HepG2 (cell line): ENCODE measurements around the gene WNT5B.

Experiments
- ADNP ChIP-seq: sonication (generic); formaldehyde crosslinking; IDR thresholded peaks from 2 replicates; pipeline ENCODE4 v1.4.0; 2020; ENCODE audit warnings: missing genetic modification reagents
- CTCF ChIP-seq: sonication (generic); formaldehyde crosslinking; IDR thresholded peaks from 2 replicates; pipeline ENCODE4 v1.5.0; 2020; ENCODE audit warnings: mild to moderate bottlenecking, missing genetic modification reagents, moderate library complexity
- EZH2 ChIP-seq: conservative IDR thresholded peaks from 2 replicates; pipeline ENCODE4 v1.6.1; 2012; ENCODE audit warnings: mild to moderate bottlenecking, low read depth, low read length, moderate library complexity
- ZC3H4 ChIP-seq: sonication (generic); formaldehyde crosslinking; IDR thresholded peaks from 2 replicates; pipeline ENCODE4 v1.4.0; 2020; ENCODE audit warnings: missing genetic modification reagents, borderline replicate concordance
- ZNF550 ChIP-seq: sonication (generic); formaldehyde crosslinking; IDR thresholded peaks from 2 replicates; pipeline ENCODE4 v1.4.0; 2020; ENCODE audit warnings: mild to moderate bottlenecking, missing genetic modification reagents, borderline replicate concordance
- ZNF652 ChIP-seq: IDR thresholded peaks from 2 replicates; pipeline ENCODE4 v1.6.1; 2016; ENCODE audit warnings: low read depth, borderline replicate concordance

GRCh38 chr12:1655225-1655788, 26.3 kb downstream of the WNT5B start:
- TF ChIP-seq EZH2 = no peak
- TF ChIP-seq ZNF652 (CRISPR knock-in tag) = no peak
- no peak for TF ChIP-seq ZC3H4 (CRISPR knock-in tag)
- TF ChIP-seq ADNP = no peak
- no peak for TF ChIP-seq CTCF (CRISPR knock-in tag)
- TF ChIP-seq ZNF550 (CRISPR knock-in tag) = no peak
